K562 (cell line): ENCODE results near the gene APEX1. TPM values are rescaled to one million over a fixed set of nuclear protein-coding genes. Genes with fewer than 3 reads are reported as not detected.
A peak's percentile ranks its signal among the peaks of the same experiment; 100 is the strongest.

ENCODE experiments used
- ATF3 ChIP-seq, 2 experiments: fragments of 450-650 bp in 1 of 2; sonication (generic) in 1 of 2; formaldehyde crosslinking in 1 of 2; IDR thresholded peaks in 1 of 2; conservative IDR thresholded peaks in 1 of 2; 2 replicates each; pipeline versions ENCODE4 v1.6.1 to v1.8.1; 2016 to 2023; ENCODE audit warnings: mild to moderate bottlenecking in 2 of 2, moderate library complexity in 2 of 2, inconsistent platforms in 1 of 2, missing genetic modification reagents in 1 of 2
- CAMTA2 ChIP-seq: fragments of 250-450 bp; sonication (Bioruptor Pico); conservative IDR thresholded peaks from 2 replicates; pipeline ENCODE4 v1.5.1; 2022
- FIP1L1 ChIP-seq: fragments of 200-400 bp; formaldehyde crosslinking; IDR thresholded peaks from 2 replicates; pipeline ENCODE4 v1.6.1; 2018; ENCODE audit warnings: mild to moderate bottlenecking, low read depth, low read length; ENCODE audit not compliant: poor library complexity, severe bottlenecking
- HNRNPUL1 ChIP-seq: fragments of 200-400 bp; formaldehyde crosslinking; IDR thresholded peaks from 2 replicates; pipeline ENCODE4 v1.6.1; 2017; ENCODE audit warnings: low read length
- MTA1 ChIP-seq: fragments of 450-650 bp; IDR thresholded peaks from 2 replicates; pipeline ENCODE4 v1.6.1; 2017; ENCODE audit warnings: borderline replicate concordance
- PHF8 ChIP-seq: fragments of 200-600 bp; sonication (generic); IDR thresholded peaks from 2 replicates; pipeline ENCODE4 v1.6.1; 2012; ENCODE audit warnings: mixed run types, mild to moderate bottlenecking, inconsistent platforms, low read length, moderate library complexity, borderline replicate concordance
- RB1 ChIP-seq: fragments of 450-650 bp; IDR thresholded peaks from 2 replicates; pipeline ENCODE4 v1.6.1; 2017; ENCODE audit warnings: low read depth, mild to moderate bottlenecking
- TAL1 ChIP-seq: fragments of 450-650 bp; IDR thresholded peaks from 2 replicates; pipeline ENCODE4 v1.6.1; 2016; ENCODE audit warnings: mild to moderate bottlenecking
- ZC3H8 ChIP-seq: fragments of 450-650 bp; IDR thresholded peaks from 2 replicates; pipeline ENCODE4 v1.6.1; 2017
- ZEB2 ChIP-seq: fragments of 450-650 bp; IDR thresholded peaks from 2 replicates; pipeline ENCODE4 v1.6.1; 2016
- ZNF184 ChIP-seq: sonication (generic); formaldehyde crosslinking; IDR thresholded peaks from 2 replicates; pipeline ENCODE4 v1.5.0; 2020; ENCODE audit warnings: missing genetic modification reagents
- ZNF407 ChIP-seq: fragments of 450-650 bp; IDR thresholded peaks from 2 replicates; pipeline ENCODE4 v1.6.1; 2016; ENCODE audit warnings: low read depth
- ZNF740 ChIP-seq, 3 experiments: fragments of 200-800 bp in 1 of 3; sonication (Bioruptor generic) in 1 of 3; sonication (generic) in 1 of 3; formaldehyde crosslinking in 1 of 3; IDR thresholded peaks; 2 replicates each; pipeline versions ENCODE4 v1.6.1 to v1.8.0; 2016 to 2022; ENCODE audit warnings: mild to moderate bottlenecking in 2 of 3, missing compliant biosample characterization in 2 of 3, missing genetic modification characterization in 2 of 3, missing genetic modification reagents in 1 of 3
- polyA plus RNA-seq, 8 experiments: library from polyadenylated mRNA; depleted of rRNA in 4 of 8; stranded (reverse) in 5 of 8; unstranded in 3 of 8; fragments of >200 nt; fragmentation: Nextera tagmentation in 2 of 8; fragmentation: Illumina TruSeq in 1 of 8; extraction: Ambion mirVana in 2 of 8; extraction: Trizol in 1 of 8; gene quantifications; 2 replicates each; pipeline versions ENCODE4 v1.2.1 to v1.2.3, GENCODE V29; 2011 to 2014; ENCODE audit warnings: inconsistent platforms in 1 of 8, missing spikeins in 1 of 8
- total RNA-seq, 7 experiments: library from RNA; depleted of rRNA in 6 of 7; stranded (reverse); fragments of >200 nt in 6 of 7; fragmentation: Illumina TruSeq in 2 of 7; extraction: Trizol in 2 of 7; gene quantifications; 2 replicates each; pipeline versions ENCODE4 v1.2.1 to v1.2.3, GENCODE V29; 2011 to 2021; ENCODE audit warnings: low replicate concordance in 1 of 7
- TF ChIP-seq, protein P1 (sequence below): fragments of 250-450 bp; sonication (Bioruptor Pico); IDR thresholded peaks from 2 replicates; pipeline ENCODE4 v1.9.0; 2021; ENCODE audit warnings: mild to moderate bottlenecking
- TF ChIP-seq, protein P2 (sequence below): sonication (generic); formaldehyde crosslinking; IDR thresholded peaks from 2 replicates; pipeline ENCODE4 v1.8.1; 2023; ENCODE audit warnings: mild to moderate bottlenecking, missing genetic modification reagents

The APEX1 gene
- total and polyA plus RNA-seq, 9 of the 15 experiments (the other 6 are each of a cell fraction or from before 2014, with no cell fraction given) = 50.2 to 274 (median 158) TPM

DNA sequence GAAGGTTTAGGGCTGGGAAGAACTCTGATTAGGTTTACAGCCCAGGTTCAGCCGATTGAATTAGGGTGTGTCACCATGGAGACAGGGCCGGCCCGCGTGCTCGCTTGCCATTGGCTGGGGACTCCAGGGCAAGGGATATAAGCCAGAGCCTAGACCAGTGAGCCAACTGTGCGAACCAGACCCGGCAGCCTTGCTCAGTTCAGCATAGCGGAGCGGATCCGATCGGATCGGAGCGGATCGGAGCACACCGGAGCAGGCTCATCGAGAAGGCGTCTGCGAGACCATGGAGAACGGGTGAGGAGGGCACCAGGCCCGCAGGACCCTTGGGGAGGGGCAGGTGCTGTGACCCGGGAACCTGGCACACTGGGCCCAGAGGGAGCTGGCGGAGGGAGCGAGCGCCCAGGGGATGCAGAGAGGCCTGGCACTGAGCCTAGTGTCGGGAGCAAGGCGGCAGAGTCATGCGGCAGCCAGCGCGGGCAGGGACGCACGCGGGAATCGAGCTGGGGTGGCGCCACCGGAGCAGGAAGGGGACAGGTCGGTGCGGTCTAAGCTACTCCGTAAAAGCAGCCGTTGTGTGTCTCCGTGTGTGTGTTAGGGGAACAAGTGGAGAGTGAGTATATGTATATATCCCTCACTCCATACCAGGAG, 14.3 kb downstream of the APEX1 start, which contains the start of gene PNP (continued):
- TF ChIP-seq ZC3H8 (no peak), ZEB2 (0 out of 2 replicates have a peak, but pooled peaks have one; percentile 50), ZNF184 (no peak), MTA1 (no peak), ZNF407 (no peak), HNRNPUL1 (no peak), FIP1L1 (peak; percentile 66), ZNF740 (CRISPR knock-in tag; IDR thresholded peaks at IDR 0.05) (0 out of 2 replicates have a peak, but pooled peaks have one; percentile 59), ZNF740 (tag; IDR thresholded peaks at IDR 0.05) (no peak), TAL1 (no peak), RB1 (no peak), ATF3 (IDR thresholded peaks at IDR 0.05) (no peak), ATF3 (CRISPR knock-in tag; conservative IDR thresholded peaks at IDR 0.05) (peak; percentile 70; the same call in 1 of the 2 replicates), PHF8 (peak; percentile 91), CAMTA2 (CRISPR knock-in tag) (no peak)
- TF ChIP-seq, protein P1, sequence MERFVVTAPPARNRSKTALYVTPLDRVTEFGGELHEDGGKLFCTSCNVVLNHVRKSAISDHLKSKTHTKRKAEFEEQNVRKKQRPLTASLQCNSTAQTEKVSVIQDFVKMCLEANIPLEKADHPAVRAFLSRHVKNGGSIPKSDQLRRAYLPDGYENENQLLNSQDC = no peak
- TF ChIP-seq, protein P2, sequence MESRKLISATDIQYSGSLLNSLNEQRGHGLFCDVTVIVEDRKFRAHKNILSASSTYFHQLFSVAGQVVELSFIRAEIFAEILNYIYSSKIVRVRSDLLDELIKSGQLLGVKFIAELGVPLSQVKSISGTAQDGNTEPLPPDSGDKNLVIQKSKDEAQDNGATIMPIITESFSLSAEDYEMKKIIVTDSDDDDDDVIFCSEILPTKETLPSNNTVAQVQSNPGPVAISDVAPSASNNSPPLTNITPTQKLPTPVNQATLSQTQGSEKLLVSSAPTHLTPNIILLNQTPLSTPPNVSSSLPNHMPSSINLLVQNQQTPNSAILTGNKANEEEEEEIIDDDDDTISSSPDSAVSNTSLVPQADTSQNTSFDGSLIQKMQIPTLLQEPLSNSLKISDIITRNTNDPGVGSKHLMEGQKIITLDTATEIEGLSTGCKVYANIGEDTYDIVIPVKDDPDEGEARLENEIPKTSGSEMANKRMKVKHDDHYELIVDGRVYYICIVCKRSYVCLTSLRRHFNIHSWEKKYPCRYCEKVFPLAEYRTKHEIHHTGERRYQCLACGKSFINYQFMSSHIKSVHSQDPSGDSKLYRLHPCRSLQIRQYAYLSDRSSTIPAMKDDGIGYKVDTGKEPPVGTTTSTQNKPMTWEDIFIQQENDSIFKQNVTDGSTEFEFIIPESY (CRISPR knock-in tag) = no peak
